Mucosa of descending colon (tissue), 3 donors: ENCODE measurements around the gene SLC9A6. TPM values are rescaled to one million over a fixed set of nuclear protein-coding genes. Genes with fewer than 3 reads are reported as not detected.

Experiments used
- ATAC-seq: fragments of 200-7000 bp; cut with Tn5 transposase; one replicate; pipeline ENCODE4 v1.9.1; 2020; ENCODE audit warnings: mild to moderate bottlenecking, moderate library complexity
- DNase-seq, 3 donors: peaks; one replicate each; pipeline ENCODE4 v3.0.0-alpha.2; 2020
- H3K36me3 ChIP-seq: fragments of 200-600 bp; one replicate; pipeline ENCODE4 v1.8.0; 2021; ENCODE audit warnings: low read depth, mild to moderate bottlenecking
- H3K4me1 ChIP-seq: fragments of 200-600 bp; one replicate; pipeline ENCODE4 v1.8.0; 2021; ENCODE audit warnings: low read depth, mild to moderate bottlenecking
- H3K4me3 ChIP-seq: fragments of 200-600 bp; one replicate; pipeline ENCODE4 v1.8.0; 2021; ENCODE audit warnings: mild to moderate bottlenecking
- H3K9me3 ChIP-seq: fragments of 200-600 bp; one replicate; pipeline ENCODE4 v1.8.0; 2021; ENCODE audit warnings: mild to moderate bottlenecking
- CTCF ChIP-seq: fragments of 200-600 bp; IDR thresholded peaks from one replicate; pipeline ENCODE4 v1.8.0; 2022; ENCODE audit warnings: antibody characterized with exemption, mild to moderate bottlenecking
- intact Hi-C, 2 donors: fragments of 100-400 bp; cut with DNase I in 1 of 2; cut with micrococcal nuclease in 1 of 2; formaldehyde crosslinking; loops; one replicate each; pipeline versions ENCODE4 v1.11.0 to v1.11.1; 2022; cut with DNase I, micrococcal nuclease
- total RNA-seq, 3 donors: library from RNA; stranded (reverse); fragmentation: NEBNext Ultra II Directional in 2 of 3; extraction: Animal tissue kit (Norgen Biotek cat#: 25700) in 2 of 3; gene quantifications; one replicate each; pipeline versions ENCODE4 v1.2.1 to v1.2.4, GENCODE V29; 2021 to 2023
- donor health status: DM: no; HTN: no; CAD: no; lungs with moderate emphysema.
- donor health status: DM: no; HTN: no; CAD: no.
- donor health status: DM: no; HTN: yes; CAD: no.

Gene SLC9A6
- total RNA-seq, 3 donors from 2014 or later = 12.6 to 17.3 (median 13.1) TPM

- no peak for ATAC-seq
- H3K36me3 ChIP-seq = no peaks in the 10 kb centered on the region
- H3K4me1 ChIP-seq = no peaks in the 10 kb centered on the region
- no peak for TF ChIP-seq CTCF
- no peaks in the 10 kb centered on the region for H3K9me3 ChIP-seq
- intact Hi-C loops = no loop called here
- no peak overlapping the region for H3K4me3 ChIP-seq
- no peak for DNase-seq
Observed at GRCh38 chrX:136016881-136017280, 31.6 kb downstream of the SLC9A6 start.

GRCh38 chrX:136019226-136019625, 34.0 kb downstream of the SLC9A6 start:
- no peak for TF ChIP-seq CTCF
- no peaks in the 10 kb centered on the region for H3K36me3 ChIP-seq
- no peaks in the 10 kb centered on the region for H3K4me1 ChIP-seq
- DNase-seq = no peak
- ATAC-seq = no peak
- H3K4me3 ChIP-seq = no peak overlapping the region
- no peaks in the 10 kb centered on the region for H3K9me3 ChIP-seq
- intact Hi-C loops = no loop called here

- DNase-seq = no peak
- TF ChIP-seq CTCF = no peak
- intact Hi-C loops = no loop called here
- Histone ChIP-seq H3K4me1 (no peaks in the 10 kb centered on the region), H3K9me3 (no peaks in the 10 kb centered on the region), H3K36me3 (no peaks in the 10 kb centered on the region), H3K4me3 (no peak overlapping the region)
- no peak for ATAC-seq
Observed at GRCh38 chrX:136021160-136021559, 35.9 kb downstream of the SLC9A6 start.

GRCh38 chrX:136021903-136022302, 36.7 kb downstream of the SLC9A6 start:
- DNase-seq = no peak
- H3K36me3 ChIP-seq = no peaks in the 10 kb centered on the region
- H3K4me1 ChIP-seq = no peaks in the 10 kb centered on the region
- no peak for ATAC-seq
- intact Hi-C loops = no loop called here
- H3K4me3 ChIP-seq = no peak overlapping the region
- TF ChIP-seq CTCF = no peak
- no peaks in the 10 kb centered on the region for H3K9me3 ChIP-seq

- Histone ChIP-seq H3K4me1 (no peaks in the 10 kb centered on the region), H3K4me3 (no peak overlapping the region), H3K9me3 (no peaks in the 10 kb centered on the region), H3K36me3 (no peaks in the 10 kb centered on the region)
- intact Hi-C loops = loop anchor here in 1 of 2 donors (5.0 kb wide), 1 partner anchor 242 kb away; no protein-coding TSS in a partner anchor
- ATAC-seq = no peak
- DNase-seq = no peak
- TF ChIP-seq CTCF = no peak
Observed at GRCh38 chrX:136025091-136025490, 39.9 kb downstream of the SLC9A6 start.
